ENCODE data around the gene ASCC3. TPM values are rescaled to one million over a fixed set of nuclear protein-coding genes. Genes with fewer than 3 reads are reported as not detected.

The ASCC3 gene
- total and polyA plus RNA-seq, 4 donors, result 12.8 to 32.7 (median 16.4) TPM

- TF ChIP-seq EGR1 (IDR thresholded peaks at IDR 0.05; ENCODE audit: low read depth in 2 of 2) (no peak), MAX (IDR thresholded peaks at IDR 0.05) (no peak), HNF4A (conservative IDR thresholded peaks at IDR 0.05) (peak; percentile 72 to 73), TAF1 (conservative IDR thresholded peaks at IDR 0.05) (no peak)
Measured at GRCh38 chr6:100565439-100566104, 315.6 kb downstream of the ASCC3 start (continued).

GRCh38 chr6:100559859-100560258, 321.3 kb downstream of the ASCC3 start:
- no peak overlapping the region for H3K4me3 ChIP-seq (ENCODE audit: low read depth in 1 of 3, low read length in 3 of 3)
- no peak overlapping the region for H3K9ac ChIP-seq (ENCODE audit: low read depth in 1 of 2, low read length in 2 of 2)
- no peaks in the 10 kb centered on the region for H3K9me3 ChIP-seq (ENCODE audit: control insufficient read depth in 4 of 4, low read length in 3 of 4)
- 94% methylated on average over 1 of the region's 1 CpG for WGBS
- TF ChIP-seq ATF3 (IDR thresholded peaks at IDR 0.05) (no peak), FOXA1 (IDR thresholded peaks at IDR 0.05) (no peak), CTCF (IDR thresholded peaks at IDR 0.05; ENCODE audit: low read depth, low read length, missing input control) (no peak), NR2F2 (IDR thresholded peaks at IDR 0.05) (no peak), REST (IDR thresholded peaks at IDR 0.05) (no peak), MAX (IDR thresholded peaks at IDR 0.05) (no peak), SP1 (IDR thresholded peaks at IDR 0.05) (no peak), GABPA (IDR thresholded peaks at IDR 0.05 in 1 of 2, conservative IDR thresholded peaks at IDR 0.05 in 1 of 2) (no peak), HNF4G (IDR thresholded peaks at IDR 0.05) (no peak), RAD21 (IDR thresholded peaks at IDR 0.05) (no peak), JUND (IDR thresholded peaks at IDR 0.05) (no peak)
- DNase-seq (ENCODE audit: low spot score), result no peak
- H3K36me3 ChIP-seq (ENCODE audit: control insufficient read depth in 4 of 4, insufficient read depth in 3 of 4, low read depth in 1 of 4, low read length in 3 of 4), result no peaks in the 10 kb centered on the region
- H3K27me3 ChIP-seq (ENCODE audit: control insufficient read depth in 4 of 4, insufficient read depth in 4 of 4, low read length in 3 of 4), result no peaks in the 10 kb centered on the region
- no peak overlapping the region for H3K27ac ChIP-seq (ENCODE audit: low read depth in 1 of 2, low read length in 2 of 2)
- H3K4me1 ChIP-seq (ENCODE audit: control insufficient read depth in 4 of 4, insufficient read depth in 4 of 4, low read length in 3 of 4), result peaks cover 0 to 2% (median 0%) of the 10 kb centered on the region in 4 donors

- H3K27me3 ChIP-seq (ENCODE audit: control insufficient read depth in 4 of 4, insufficient read depth in 4 of 4, low read length in 3 of 4), result no peaks in the 10 kb centered on the region
- peak overlapping the region in 1 of 2 donors; percentile 13 for H3K27ac ChIP-seq (ENCODE audit: low read depth in 1 of 2, low read length in 2 of 2)
- H3K9ac ChIP-seq (ENCODE audit: low read depth in 1 of 2, low read length in 2 of 2), result no peak overlapping the region
- no peaks in the 10 kb centered on the region for H3K36me3 ChIP-seq (ENCODE audit: control insufficient read depth in 4 of 4, insufficient read depth in 3 of 4, low read depth in 1 of 4, low read length in 3 of 4)
- H3K4me1 ChIP-seq (ENCODE audit: control insufficient read depth in 4 of 4, insufficient read depth in 4 of 4, low read length in 3 of 4), result peaks cover 2 to 11% (median 7%) of the 10 kb centered on the region in 4 donors
- WGBS, result 30% methylated on average over 5 of the region's 5 CpGs
- no peak overlapping the region for H3K4me3 ChIP-seq (ENCODE audit: low read depth in 1 of 3, low read length in 3 of 3)
- no peaks in the 10 kb centered on the region for H3K9me3 ChIP-seq (ENCODE audit: control insufficient read depth in 4 of 4, low read length in 3 of 4)
- no peak for DNase-seq (ENCODE audit: low spot score)
- TF ChIP-seq HNF4A (conservative IDR thresholded peaks at IDR 0.05) (peak; percentile 48 to 49), NR2F2 (IDR thresholded peaks at IDR 0.05) (no peak), ZBTB33 (IDR thresholded peaks at IDR 0.05) (peak; percentile 17), RXRA (IDR thresholded peaks at IDR 0.05) (peak; percentile 17 to 50), RAD21 (IDR thresholded peaks at IDR 0.05) (peak in 1 of 2 donors; percentile 43), GABPA (IDR thresholded peaks at IDR 0.05 in 1 of 2, conservative IDR thresholded peaks at IDR 0.05 in 1 of 2) (no peak), MAX (IDR thresholded peaks at IDR 0.05) (no peak), SP1 (IDR thresholded peaks at IDR 0.05) (no peak), EGR1 (IDR thresholded peaks at IDR 0.05; ENCODE audit: low read depth in 2 of 2) (no peak), JUND (IDR thresholded peaks at IDR 0.05) (no peak), FOXA1 (IDR thresholded peaks at IDR 0.05) (no peak), HNF4G (IDR thresholded peaks at IDR 0.05) (no peak), FOXA2 (IDR thresholded peaks at IDR 0.05) (no peak)
Measured at GRCh38 chr6:100554228-100554627, 326.9 kb downstream of the ASCC3 start.

Measured in liver (tissue), 9 donors.